Fibroblast of peridontal ligament (primary cell): ENCODE results near the gene VPS26B.
A peak's percentile ranks its signal among the peaks of the same experiment; 100 is the strongest.
"Not testable (repeated sequence)": the region's sequence is repeated elsewhere in the genome, so short reads cannot be mapped to it uniquely, and the experiment has no call there.

Source experiments
- DNase-seq: peaks from one replicate; pipeline ENCODE4 v3.0.0-alpha.2; 2010; ENCODE audit errors: extremely low read depth

Gene VPS26B

DNA sequence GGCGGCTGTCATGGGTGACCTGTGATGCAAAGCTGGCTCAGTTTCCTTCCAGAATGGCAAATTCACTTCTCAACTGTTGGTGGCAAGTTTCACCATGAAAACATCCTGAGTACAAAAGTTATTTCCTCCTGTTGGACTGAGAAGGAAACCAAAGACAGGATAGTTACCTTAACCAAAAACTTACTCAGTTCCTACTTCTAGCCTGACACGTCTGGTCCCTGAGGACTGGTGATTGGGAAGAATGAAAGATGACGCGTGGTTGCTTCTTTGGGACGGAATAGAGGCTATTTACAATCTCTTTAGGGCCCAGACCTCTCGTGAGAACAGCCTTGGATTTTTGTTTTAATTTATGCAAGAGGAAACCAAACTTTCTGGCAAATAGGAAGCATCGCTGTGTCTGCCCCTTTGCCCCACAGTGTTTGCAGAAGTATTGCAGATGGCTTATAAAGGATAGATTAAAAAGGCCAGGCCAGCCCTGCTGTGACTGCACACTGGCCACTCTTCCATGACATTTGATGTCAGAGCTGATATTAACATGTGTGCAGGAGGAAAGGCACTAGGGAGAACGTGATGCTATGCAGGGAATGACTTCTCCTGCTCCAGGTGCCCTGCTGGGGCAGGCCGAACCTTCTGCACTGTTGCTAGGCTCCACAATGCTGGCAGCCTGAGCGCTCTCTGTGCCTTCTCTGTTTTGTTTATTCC is 7.6 kb downstream of the VPS26B start:
- no peak for DNase-seq

- DNase-seq = no peak
These were observed 9.3 kb downstream of the VPS26B start for GRCh38 chr11:134233729-134234179.

- no peak for DNase-seq
These were observed 10.9 kb downstream of the VPS26B start for GRCh38 chr11:134235399-134235798.

- no peak for DNase-seq
These were observed 12.5 kb downstream of the VPS26B start for GRCh38 chr11:134236834-134237556.

DNA sequence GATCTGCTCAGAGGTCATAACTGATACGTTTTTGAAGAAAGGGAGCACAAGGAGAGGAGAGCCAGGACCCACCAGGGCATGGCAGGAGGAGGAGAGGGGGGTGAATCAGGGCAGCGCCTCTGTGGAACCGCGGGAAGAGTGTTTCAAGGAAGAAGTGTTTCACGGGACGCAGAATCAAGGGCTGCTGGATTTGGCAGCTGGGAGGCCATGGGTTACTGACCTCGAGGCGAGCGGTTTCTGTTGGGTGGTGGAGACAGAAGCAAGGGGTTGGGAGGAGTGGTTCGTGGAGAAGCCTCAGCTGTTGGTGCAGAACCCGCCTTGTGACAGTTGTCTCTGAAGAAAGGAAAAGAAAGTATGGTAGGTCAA is 13.1 kb downstream of the VPS26B start:
- DNase-seq = no peak

GRCh38 chr11:134238956-134239355 is 14.5 kb downstream of the VPS26B start:
- DNase-seq = no peak

GRCh38 chr11:134240592-134240991 is 16.1 kb downstream of the VPS26B start:
- no peak for DNase-seq

- DNase-seq = no peak
These were observed 17.9 kb downstream of the VPS26B start for GRCh38 chr11:134242376-134242775.

DNA sequence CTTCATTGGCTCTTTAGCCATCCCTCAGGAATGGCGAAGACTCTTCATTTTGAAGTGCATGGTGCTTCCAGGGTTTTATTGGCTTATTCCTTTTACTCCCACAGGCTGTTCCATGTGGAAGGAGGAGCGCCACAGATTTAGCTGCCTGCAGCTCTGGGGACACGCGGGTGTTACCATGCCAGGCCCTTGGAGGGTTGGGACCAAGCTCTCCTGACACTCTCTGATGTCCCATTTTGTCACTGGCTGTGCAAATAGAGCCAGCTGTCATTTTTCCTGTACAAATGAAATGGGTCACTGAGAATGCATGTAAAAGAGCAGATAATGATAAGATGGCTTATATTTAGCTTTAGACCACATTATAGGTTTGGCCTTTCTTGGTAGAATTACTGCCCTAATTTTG is 19.4 kb downstream of the VPS26B start:
- no peak for DNase-seq

DNA sequence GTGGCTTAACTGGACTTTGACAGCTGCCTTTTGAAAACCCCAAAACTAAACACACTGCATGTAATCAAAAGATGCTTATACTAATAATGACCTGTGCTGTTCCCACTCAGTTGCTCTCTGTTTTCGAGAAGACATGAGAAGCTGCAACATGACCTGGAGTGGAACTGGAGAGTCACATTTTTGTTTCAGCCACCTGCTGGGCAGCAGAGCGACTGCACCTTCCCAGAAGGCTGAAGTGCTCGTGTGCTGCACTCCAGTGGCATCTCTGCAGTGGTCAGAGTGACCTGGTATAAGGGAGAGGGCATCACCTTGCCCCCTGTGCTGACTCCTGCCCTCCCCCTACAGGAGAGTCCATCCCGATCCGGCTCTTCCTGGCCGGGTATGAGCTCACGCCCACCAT is 20.1 kb downstream of the VPS26B start:
- peak; percentile 21 for DNase-seq

GRCh38 chr11:134245434-134245833 is 21.0 kb downstream of the VPS26B start:
- no peak for DNase-seq

GRCh38 chr11:134246100-134246499 is 21.6 kb downstream of the VPS26B start:
- no peak for DNase-seq

DNA sequence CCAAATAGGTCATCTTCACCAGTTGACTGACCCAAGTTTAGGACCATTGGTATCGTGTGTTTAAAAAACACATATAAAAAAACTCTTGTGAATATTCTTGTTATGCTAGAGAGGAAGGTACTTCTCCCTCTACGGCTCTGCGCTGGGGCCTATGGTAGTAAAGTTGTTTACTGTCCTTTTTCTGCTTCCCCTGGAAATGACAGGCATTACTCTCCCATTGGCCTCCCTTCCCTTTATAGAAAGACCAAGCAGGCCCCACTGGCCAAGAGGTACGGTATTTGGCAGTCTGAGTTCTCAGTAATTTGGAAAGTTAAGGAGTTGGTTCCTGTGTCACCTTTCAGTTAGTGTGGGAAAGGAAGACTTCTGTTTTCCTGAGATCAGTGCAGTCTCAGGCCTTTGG is 22.2 kb downstream of the VPS26B start:
- no peak for DNase-seq

DNA sequence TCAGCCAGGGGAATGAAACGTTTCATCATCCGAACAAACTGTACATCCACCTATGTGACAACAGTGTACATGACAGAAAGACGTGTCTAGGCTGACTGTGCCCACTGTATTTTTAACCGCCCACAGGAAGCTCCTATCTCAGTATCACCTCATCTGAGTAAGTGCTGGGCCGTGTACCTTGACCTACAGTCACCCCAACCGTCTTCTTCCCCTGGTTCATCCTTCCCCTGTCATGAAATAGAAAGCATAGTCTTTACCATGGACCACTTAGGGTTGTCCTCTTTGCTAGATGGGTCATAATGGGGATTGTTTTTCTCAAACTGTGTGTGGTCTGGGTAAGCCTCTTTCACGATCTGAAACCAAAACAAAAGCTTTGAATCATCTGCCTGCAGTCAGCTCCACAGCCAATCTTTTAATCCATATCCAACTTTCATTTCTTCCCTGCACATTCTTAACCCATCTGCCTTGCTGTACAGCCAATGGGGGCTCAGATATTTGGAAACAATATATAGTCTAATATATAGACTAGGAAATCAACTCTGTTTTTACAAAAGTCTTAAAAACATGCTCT is 24.5 kb downstream of the VPS26B start:
- DNase-seq = peak; percentile 19

DNA sequence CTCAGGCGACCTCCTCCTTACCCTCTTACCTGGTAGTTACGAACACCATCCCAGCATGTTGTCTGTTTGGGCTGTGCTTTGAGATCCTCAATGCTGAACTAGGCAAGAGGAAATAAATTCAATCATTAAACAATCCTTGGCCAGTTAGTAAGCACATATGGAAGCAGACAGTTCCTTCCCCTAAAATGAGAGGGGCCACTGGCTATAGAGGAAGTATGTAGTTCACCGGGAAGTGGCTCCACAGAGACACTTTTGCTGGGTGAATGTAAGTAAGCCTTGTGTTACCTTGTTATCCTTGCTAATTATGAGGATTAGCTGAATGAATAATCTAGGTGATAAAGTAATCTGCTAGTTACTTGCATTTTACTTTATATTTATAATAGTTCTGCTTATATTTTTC is 25.8 kb downstream of the VPS26B start:
- no peak for DNase-seq

- DNase-seq = no peak
These were observed 26.2 kb downstream of the VPS26B start for GRCh38 chr11:134250675-134251074.

DNA sequence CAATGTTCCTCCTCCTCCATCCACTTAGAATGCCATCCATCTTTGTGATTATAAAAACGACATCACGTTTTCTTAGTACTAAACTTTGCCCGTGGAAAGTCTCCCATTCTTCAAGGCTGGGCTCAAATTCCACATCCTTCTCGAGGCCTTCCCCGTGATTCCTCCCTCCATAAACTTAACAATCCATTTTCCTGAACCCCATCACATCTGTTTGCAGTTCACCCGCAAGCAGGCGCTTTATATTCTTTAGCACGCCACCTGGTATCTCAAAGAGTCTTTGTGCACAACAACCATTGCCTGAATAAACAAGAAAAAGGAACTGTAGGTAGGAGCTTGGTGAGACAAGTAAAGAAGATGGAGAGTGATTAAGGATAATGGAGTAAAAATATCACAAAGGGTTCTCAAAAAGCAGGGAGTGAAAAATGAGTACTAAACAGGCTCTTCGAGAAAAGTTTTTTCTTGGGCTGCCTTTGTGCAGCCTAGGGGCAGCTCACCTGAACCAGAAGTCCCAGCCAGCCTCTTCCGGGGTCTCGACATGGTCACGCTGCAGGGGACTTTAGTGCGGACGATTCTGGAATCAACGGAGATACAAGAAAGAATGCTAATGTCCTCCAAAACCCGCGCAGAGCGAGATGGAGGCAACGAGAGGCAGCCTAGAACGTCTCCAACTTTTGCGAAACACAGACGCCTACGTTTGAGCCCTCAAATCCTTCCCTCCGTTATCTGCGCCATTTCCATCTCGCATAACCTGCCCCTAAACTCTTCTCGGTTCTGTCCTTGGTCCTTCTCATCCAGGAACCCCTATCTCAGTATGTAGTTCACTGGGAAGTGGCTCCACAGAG is 28.1 kb downstream of the VPS26B start:
- peak; percentile 9 for DNase-seq

DNA sequence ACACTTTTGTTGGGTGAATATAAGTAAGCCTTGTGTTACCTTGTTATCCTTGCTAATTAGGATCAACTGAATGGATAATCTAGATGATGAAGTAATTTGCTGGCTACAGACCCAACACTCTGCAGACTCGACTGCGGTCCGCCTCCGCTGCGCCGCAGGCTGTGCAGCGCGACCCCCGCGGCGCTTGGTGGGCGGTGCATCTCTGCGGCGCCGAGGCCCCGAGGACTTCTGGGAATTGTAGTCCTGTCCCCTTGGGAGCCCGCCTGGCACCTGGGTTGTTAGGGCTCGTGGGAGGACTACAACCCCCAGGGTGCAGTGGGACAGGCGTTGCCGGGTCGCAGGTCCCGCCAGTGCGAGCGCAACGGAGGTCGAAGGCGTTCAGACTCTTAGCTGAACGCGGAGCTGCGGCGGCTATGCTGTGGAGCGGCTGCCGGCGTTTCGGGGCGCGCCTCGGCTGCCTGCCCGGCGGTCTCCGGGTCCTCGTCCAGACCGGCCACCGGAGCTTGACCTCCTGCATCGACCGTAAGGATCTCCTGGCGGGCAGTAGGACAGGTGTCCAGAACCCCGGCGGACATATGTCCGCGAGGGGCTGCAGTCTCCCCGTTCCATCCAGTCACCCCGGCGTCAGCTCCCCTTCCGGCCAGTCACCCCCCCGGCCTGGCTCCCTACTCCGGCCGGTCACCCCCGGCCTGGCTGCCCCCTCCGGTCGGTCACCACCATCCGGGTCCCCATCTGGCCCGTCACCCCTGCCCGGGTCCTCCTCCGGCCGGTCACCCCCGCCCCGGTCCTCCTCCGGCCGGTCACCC is 28.9 kb downstream of the VPS26B start, which contains the start of the genes ACAD8 and THYN1:
Gene ACAD8 (plus strand): TSS at position 381 of the 806 bp plus-strand sequence. CDS start 33 bp downstream, at position 414.
Gene THYN1 (minus strand): TSS at position 165 of the 806 bp plus-strand sequence. CDS start 470 bp downstream, outside the sequence.
- DNase-seq = peak; percentile 96

DNA sequence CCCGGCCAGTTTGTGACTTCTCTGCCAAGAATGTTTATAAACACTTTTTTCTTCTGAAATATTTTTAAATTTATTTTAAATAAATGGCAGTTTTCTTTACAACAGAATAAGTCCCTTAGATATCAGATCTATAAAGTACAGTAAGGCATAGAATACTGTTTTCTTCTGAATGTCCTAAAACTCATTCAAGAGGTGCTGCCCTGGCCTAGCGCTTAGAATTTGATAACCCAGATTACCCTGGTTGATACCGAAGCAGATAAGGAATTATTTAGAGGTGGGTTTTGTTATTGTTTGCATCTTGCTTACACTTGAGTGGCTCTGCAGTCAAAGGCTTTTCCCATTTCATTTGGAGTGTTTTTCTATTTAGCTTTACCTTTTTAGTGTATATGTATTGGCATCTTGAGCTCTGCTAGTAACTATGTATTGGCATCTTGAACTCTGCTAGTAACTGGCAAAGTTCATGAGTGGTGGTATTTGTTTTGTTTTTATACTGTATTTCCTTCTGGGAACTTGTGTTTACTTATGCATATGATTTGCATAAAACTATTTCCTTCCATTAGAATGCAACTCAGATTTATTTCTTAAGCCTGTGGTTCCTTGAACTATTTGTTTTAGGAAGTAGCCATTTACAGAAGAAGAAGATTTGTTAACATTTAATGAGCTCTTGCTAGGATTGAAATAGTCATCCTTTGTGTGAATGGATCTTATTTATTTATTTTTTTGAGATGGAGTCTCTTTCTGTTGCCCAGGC is 30.1 kb downstream of the VPS26B start:
- no peak for DNase-seq

GRCh38 chr11:134255184-134255561 is 30.7 kb downstream of the VPS26B start:
- not testable (repeated sequence) for DNase-seq
